ENCODE measurements around the gene THSD4.

Gene THSD4

DNA sequence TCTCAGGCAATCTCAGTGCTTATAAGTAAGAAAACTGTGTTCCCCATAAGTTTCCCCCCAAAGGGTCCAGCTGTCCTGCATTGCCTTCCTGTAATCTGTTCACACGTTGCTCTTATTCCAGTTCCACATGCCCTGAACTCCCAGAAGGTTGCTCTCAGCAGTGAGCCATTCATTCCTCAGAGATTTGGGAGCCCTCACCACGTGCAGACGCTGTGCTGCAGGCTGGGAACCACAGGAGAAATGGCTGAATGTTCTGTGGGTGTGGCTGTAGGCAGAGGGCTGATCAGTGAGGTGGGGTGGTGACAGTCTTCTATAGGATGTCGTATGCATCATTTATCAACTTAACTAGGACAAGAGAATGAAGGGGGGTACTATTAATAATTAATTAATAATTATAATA, 3.3 kb upstream of the THSD4 start:
- Histone ChIP-seq H3K9me3 (ENCODE audit: control insufficient read depth, insufficient read depth, low read depth, low read length) (no peaks in the 10 kb centered on the region), H3K4me3 (ENCODE audit: low read depth, low read length) (no peak overlapping the region), H3K4me1 (ENCODE audit: control insufficient read depth, insufficient read depth, low read length) (peaks cover 21% of the 10 kb centered on the region), H3K27me3 (ENCODE audit: control insufficient read depth, insufficient read depth, low read length) (peaks cover 12% of the 10 kb centered on the region), H3K36me3 (ENCODE audit: control insufficient read depth, insufficient read depth, low read length) (no peaks in the 10 kb centered on the region), H3K9ac (ENCODE audit: low read length) (no peak overlapping the region), H3K27ac (ENCODE audit: low read depth, low read length) (no peak overlapping the region)

GRCh38 chr15:71112429-71112828, 2.8 kb upstream of the THSD4 start:
- Histone ChIP-seq H3K9me3 (ENCODE audit: control insufficient read depth, insufficient read depth, low read depth, low read length) (no peaks in the 10 kb centered on the region), H3K9ac (ENCODE audit: low read length) (no peak overlapping the region), H3K27ac (ENCODE audit: low read depth, low read length) (no peak overlapping the region), H3K4me3 (ENCODE audit: low read depth, low read length) (no peak overlapping the region), H3K4me1 (ENCODE audit: control insufficient read depth, insufficient read depth, low read length) (peaks cover 21% of the 10 kb centered on the region), H3K27me3 (ENCODE audit: control insufficient read depth, insufficient read depth, low read length) (peaks cover 17% of the 10 kb centered on the region), H3K36me3 (ENCODE audit: control insufficient read depth, insufficient read depth, low read length) (no peaks in the 10 kb centered on the region)

- H3K27me3 ChIP-seq (ENCODE audit: control insufficient read depth, insufficient read depth, low read length) = peaks cover 25% of the 10 kb centered on the region
- H3K4me3 ChIP-seq (ENCODE audit: low read depth, low read length) = peak overlapping the region; percentile 87
- no peak overlapping the region for H3K27ac ChIP-seq (ENCODE audit: low read depth, low read length)
- no peaks in the 10 kb centered on the region for H3K9me3 ChIP-seq (ENCODE audit: control insufficient read depth, insufficient read depth, low read depth, low read length)
- H3K36me3 ChIP-seq (ENCODE audit: control insufficient read depth, insufficient read depth, low read length) = no peaks in the 10 kb centered on the region
- peaks cover 21% of the 10 kb centered on the region for H3K4me1 ChIP-seq (ENCODE audit: control insufficient read depth, insufficient read depth, low read length)
- no peak overlapping the region for H3K9ac ChIP-seq (ENCODE audit: low read length)
Observed at GRCh38 chr15:71114066-71114680, 1.1 kb upstream of the THSD4 start.

DNA sequence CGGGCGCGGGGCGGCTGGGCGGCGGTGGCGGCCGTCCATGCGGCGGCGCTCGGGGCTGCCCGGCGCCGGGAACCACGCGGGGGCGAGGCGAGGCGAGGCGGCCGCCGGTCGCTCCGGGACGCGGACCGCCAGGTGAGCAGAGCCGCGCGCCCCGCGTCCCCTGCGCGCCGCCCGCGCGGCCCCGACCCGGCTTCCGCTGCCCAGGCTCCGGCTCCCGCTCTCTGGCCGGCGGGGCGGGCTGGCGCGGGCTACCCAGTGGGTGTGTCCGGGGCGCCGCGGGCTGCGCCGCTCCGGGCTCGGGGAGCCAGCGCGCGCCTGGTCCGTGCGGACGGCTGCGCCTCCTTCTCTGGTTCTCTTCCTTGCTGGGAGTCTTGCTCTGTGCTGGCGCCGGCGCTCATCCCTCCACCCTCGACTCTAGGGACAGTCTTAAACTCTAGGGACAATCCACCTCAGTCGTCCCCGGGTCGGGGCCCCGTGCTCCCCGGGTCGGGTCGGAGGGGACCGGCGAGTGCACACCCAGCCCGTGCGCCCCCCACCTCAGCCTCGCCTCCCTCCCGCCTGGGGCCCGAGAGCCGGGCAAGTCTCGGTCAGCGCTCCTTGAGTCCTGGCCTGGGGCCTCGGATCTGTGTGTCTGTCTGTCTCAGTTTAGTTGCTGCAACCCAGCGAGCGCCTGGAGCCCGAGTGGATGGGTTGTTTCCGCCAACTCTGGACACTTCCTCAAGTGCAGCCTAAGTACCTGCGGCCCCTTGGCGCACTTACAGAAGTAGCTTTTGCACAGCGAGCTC, 488 bp downstream of the THSD4 start:
- Histone ChIP-seq H3K4me3 (ENCODE audit: low read depth, low read length) (peak overlapping the region; percentile 87), H3K27me3 (ENCODE audit: control insufficient read depth, insufficient read depth, low read length) (peaks cover 25% of the 10 kb centered on the region), H3K36me3 (ENCODE audit: control insufficient read depth, insufficient read depth, low read length) (no peaks in the 10 kb centered on the region), H3K27ac (ENCODE audit: low read depth, low read length) (no peak overlapping the region), H3K9me3 (ENCODE audit: control insufficient read depth, insufficient read depth, low read depth, low read length) (no peaks in the 10 kb centered on the region), H3K9ac (ENCODE audit: low read length) (peak overlapping the region; percentile 72), H3K4me1 (ENCODE audit: control insufficient read depth, insufficient read depth, low read length) (peaks cover 28% of the 10 kb centered on the region)

DNA sequence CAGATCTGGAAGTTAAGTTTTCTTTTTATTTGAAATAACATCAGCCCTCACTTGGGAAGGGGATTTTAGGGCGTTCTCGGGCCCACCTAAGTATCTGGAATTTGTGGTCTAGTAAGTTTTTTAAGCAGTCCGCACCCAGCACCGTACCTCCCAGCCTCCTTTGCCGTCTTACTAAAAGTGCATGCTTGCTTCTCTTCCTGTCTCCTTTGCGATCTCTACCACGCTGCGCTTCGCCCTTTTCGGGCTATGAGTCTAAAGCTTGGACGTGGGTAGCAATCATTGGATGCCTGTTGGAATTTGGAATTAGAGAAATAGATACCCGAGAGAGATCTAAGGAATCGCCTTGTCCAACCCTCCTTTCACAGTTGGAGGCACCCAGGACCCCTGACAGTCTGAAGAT, 1.1 kb downstream of the THSD4 start:
- H3K27ac ChIP-seq (ENCODE audit: low read depth, low read length) = no peak overlapping the region
- H3K9me3 ChIP-seq (ENCODE audit: control insufficient read depth, insufficient read depth, low read depth, low read length) = no peaks in the 10 kb centered on the region
- no peaks in the 10 kb centered on the region for H3K36me3 ChIP-seq (ENCODE audit: control insufficient read depth, insufficient read depth, low read length)
- peaks cover 25% of the 10 kb centered on the region for H3K27me3 ChIP-seq (ENCODE audit: control insufficient read depth, insufficient read depth, low read length)
- H3K4me3 ChIP-seq (ENCODE audit: low read depth, low read length) = peak overlapping the region; percentile 87
- H3K9ac ChIP-seq (ENCODE audit: low read length) = peak overlapping the region; percentile 72
- H3K4me1 ChIP-seq (ENCODE audit: control insufficient read depth, insufficient read depth, low read length) = peaks cover 26% of the 10 kb centered on the region

- H3K36me3 ChIP-seq (ENCODE audit: control insufficient read depth, insufficient read depth, low read length) = no peaks in the 10 kb centered on the region
- H3K4me1 ChIP-seq (ENCODE audit: control insufficient read depth, insufficient read depth, low read length) = peaks cover 26% of the 10 kb centered on the region
- peaks cover 25% of the 10 kb centered on the region for H3K27me3 ChIP-seq (ENCODE audit: control insufficient read depth, insufficient read depth, low read length)
- H3K9me3 ChIP-seq (ENCODE audit: control insufficient read depth, insufficient read depth, low read depth, low read length) = no peaks in the 10 kb centered on the region
- no peak overlapping the region for H3K27ac ChIP-seq (ENCODE audit: low read depth, low read length)
- H3K4me3 ChIP-seq (ENCODE audit: low read depth, low read length) = peak overlapping the region; percentile 87
- H3K9ac ChIP-seq (ENCODE audit: low read length) = no peak overlapping the region
Observed at GRCh38 chr15:71116942-71117341, 1.7 kb downstream of the THSD4 start.

DNA sequence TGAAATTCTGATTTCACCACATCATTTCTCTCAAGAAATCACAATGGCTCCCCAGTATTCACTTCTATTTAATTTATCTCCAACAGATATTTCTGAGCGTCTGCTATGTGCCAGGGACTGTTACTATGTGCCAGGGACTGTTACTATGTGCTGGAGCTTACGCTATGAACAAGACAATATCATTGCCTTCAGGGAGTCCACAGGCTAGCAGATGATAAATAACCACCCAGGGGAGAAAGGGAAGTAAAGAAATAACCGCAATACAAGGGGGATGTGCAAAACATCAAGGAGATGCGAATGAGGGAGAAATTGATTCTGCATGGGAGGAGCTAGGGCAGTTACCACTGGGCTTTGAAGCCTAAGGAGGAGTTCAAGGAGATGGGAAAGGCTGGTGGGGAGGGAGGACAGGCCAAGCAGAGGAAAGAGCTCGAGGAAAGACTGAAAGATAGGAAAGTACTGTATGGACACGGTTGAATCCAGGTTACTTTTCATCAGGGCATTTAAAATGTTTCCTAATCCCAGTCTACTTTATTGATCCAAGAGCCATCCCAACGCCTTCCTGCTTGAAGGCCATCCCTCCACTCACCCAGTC, 2.5 kb downstream of the THSD4 start:
- peaks cover 25% of the 10 kb centered on the region for H3K27me3 ChIP-seq (ENCODE audit: control insufficient read depth, insufficient read depth, low read length)
- H3K36me3 ChIP-seq (ENCODE audit: control insufficient read depth, insufficient read depth, low read length) = no peaks in the 10 kb centered on the region
- H3K4me3 ChIP-seq (ENCODE audit: low read depth, low read length) = no peak overlapping the region
- H3K9ac ChIP-seq (ENCODE audit: low read length) = no peak overlapping the region
- H3K9me3 ChIP-seq (ENCODE audit: control insufficient read depth, insufficient read depth, low read depth, low read length) = no peaks in the 10 kb centered on the region
- no peak overlapping the region for H3K27ac ChIP-seq (ENCODE audit: low read depth, low read length)
- peaks cover 26% of the 10 kb centered on the region for H3K4me1 ChIP-seq (ENCODE audit: control insufficient read depth, insufficient read depth, low read length)

- H3K9ac ChIP-seq (ENCODE audit: low read length) = no peak overlapping the region
- H3K27ac ChIP-seq (ENCODE audit: low read depth, low read length) = no peak overlapping the region
- H3K27me3 ChIP-seq (ENCODE audit: control insufficient read depth, insufficient read depth, low read length) = peaks cover 25% of the 10 kb centered on the region
- H3K4me3 ChIP-seq (ENCODE audit: low read depth, low read length) = no peak overlapping the region
- H3K36me3 ChIP-seq (ENCODE audit: control insufficient read depth, insufficient read depth, low read length) = no peaks in the 10 kb centered on the region
- no peaks in the 10 kb centered on the region for H3K9me3 ChIP-seq (ENCODE audit: control insufficient read depth, insufficient read depth, low read depth, low read length)
- H3K4me1 ChIP-seq (ENCODE audit: control insufficient read depth, insufficient read depth, low read length) = peaks cover 26% of the 10 kb centered on the region
Observed at GRCh38 chr15:71118345-71118744, 3.1 kb downstream of the THSD4 start.

DNA sequence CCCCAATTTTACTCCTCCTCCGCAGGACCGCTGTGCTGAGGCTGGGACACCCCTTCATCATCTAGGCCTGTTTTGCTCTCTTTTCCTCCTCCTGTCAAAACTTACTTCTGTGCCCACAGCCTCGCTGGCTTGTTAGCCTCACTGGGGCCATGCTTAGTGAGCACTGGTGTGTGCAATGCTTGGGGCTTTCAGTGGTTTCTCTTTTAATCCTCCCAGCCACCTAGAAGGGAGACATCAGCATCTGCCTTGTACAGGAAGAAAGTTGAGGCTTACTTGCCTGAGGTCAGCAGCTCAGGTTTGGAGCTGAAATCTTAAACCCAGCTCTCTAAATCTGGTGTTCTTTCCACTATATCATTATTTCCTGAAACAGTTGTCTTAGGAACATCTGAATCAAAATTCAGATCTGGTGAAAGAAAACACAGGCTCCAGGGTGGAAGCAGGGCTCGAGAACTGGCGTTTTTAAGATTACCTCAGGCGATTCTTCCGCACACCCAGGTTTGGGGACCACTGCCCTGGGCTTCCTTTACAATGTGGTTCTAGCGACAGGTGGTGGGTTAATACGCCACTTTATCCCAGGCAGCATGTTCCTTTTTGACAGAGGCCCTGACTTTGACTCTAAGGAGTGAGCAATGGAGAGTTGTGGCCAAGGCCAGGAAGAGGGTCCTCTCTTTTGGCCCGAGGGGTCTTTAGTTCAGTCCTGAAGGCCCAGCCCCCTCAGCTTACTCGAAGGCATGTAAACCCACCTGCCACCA, 3.8 kb downstream of the THSD4 start:
- H3K27me3 ChIP-seq (ENCODE audit: control insufficient read depth, insufficient read depth, low read length) = peaks cover 25% of the 10 kb centered on the region
- H3K4me3 ChIP-seq (ENCODE audit: low read depth, low read length) = no peak overlapping the region
- H3K4me1 ChIP-seq (ENCODE audit: control insufficient read depth, insufficient read depth, low read length) = peaks cover 26% of the 10 kb centered on the region
- no peaks in the 10 kb centered on the region for H3K9me3 ChIP-seq (ENCODE audit: control insufficient read depth, insufficient read depth, low read depth, low read length)
- no peak overlapping the region for H3K9ac ChIP-seq (ENCODE audit: low read length)
- H3K27ac ChIP-seq (ENCODE audit: low read depth, low read length) = no peak overlapping the region
- no peaks in the 10 kb centered on the region for H3K36me3 ChIP-seq (ENCODE audit: control insufficient read depth, insufficient read depth, low read length)

GRCh38 chr15:71120428-71120944, 5.2 kb downstream of the THSD4 start:
- Histone ChIP-seq H3K9ac (ENCODE audit: low read length) (no peak overlapping the region), H3K27ac (ENCODE audit: low read depth, low read length) (no peak overlapping the region)

More at GRCh38 chr15:71120428-71120944, 5.2 kb downstream of the THSD4 start:
- H3K36me3 ChIP-seq (ENCODE audit: control insufficient read depth, insufficient read depth, low read length) = no peaks in the 10 kb centered on the region
- H3K9me3 ChIP-seq (ENCODE audit: control insufficient read depth, insufficient read depth, low read depth, low read length) = no peaks in the 10 kb centered on the region
- peaks cover 20% of the 10 kb centered on the region; the same call in 1 of the 2 replicates for H3K4me1 ChIP-seq (ENCODE audit: control insufficient read depth, insufficient read depth, low read length)
- peaks cover 25% of the 10 kb centered on the region for H3K27me3 ChIP-seq (ENCODE audit: control insufficient read depth, insufficient read depth, low read length)
- H3K4me3 ChIP-seq (ENCODE audit: low read depth, low read length) = no peak overlapping the region

All from HUES6 (cell line).